Measurements from ENCODE around the gene CST5.
"Not testable (repeated sequence)": the region's sequence is repeated elsewhere in the genome, so short reads cannot be mapped to it uniquely, and the experiment has no call there.

CST5 gene

GRCh38 chr20:23890867-23891266, 11.3 kb upstream of the CST5 start:
- in situ Hi-C loops (cut with MboI; ENCODE audit: low sequenced_read_pairs): not testable (repeated sequence)

GRCh38 chr20:23889775-23890187, 10.2 kb upstream of the CST5 start:
- in situ Hi-C loops (cut with MboI; ENCODE audit: low sequenced_read_pairs): no loop called here

- in situ Hi-C loops (cut with MboI; ENCODE audit: low sequenced_read_pairs): no loop called here
Measured at GRCh38 chr20:23887856-23888255, 8.3 kb upstream of the CST5 start.

GRCh38 chr20:23884771-23885162, 5.2 kb upstream of the CST5 start:
- in situ Hi-C loops (cut with MboI; ENCODE audit: low sequenced_read_pairs): no loop called here

- in situ Hi-C loops (cut with MboI; ENCODE audit: low sequenced_read_pairs): no loop called here
Measured at GRCh38 chr20:23884136-23884770, 4.7 kb upstream of the CST5 start.

GRCh38 chr20:23881371-23881770, 1.8 kb upstream of the CST5 start:
- in situ Hi-C loops (cut with MboI; ENCODE audit: low sequenced_read_pairs): no loop called here

- in situ Hi-C loops (cut with MboI; ENCODE audit: low sequenced_read_pairs): no loop called here
Measured at GRCh38 chr20:23880417-23880816, 869 bp upstream of the CST5 start.

GRCh38 chr20:23879811-23880374, 345 bp upstream of the CST5 start:
- in situ Hi-C loops (cut with MboI; ENCODE audit: low sequenced_read_pairs): no loop called here

- in situ Hi-C loops (cut with MboI; ENCODE audit: low sequenced_read_pairs): no loop called here
Measured at GRCh38 chr20:23878787-23879186, 761 bp downstream of the CST5 start.

- in situ Hi-C loops (cut with MboI; ENCODE audit: low sequenced_read_pairs): not testable (repeated sequence)
Measured at GRCh38 chr20:23878016-23878542, 1.5 kb downstream of the CST5 start.

- in situ Hi-C loops (cut with MboI; ENCODE audit: low sequenced_read_pairs): no loop called here
Measured at GRCh38 chr20:23877524-23877923, 2.0 kb downstream of the CST5 start.

- in situ Hi-C loops (cut with MboI; ENCODE audit: low sequenced_read_pairs): no loop called here
Measured at GRCh38 chr20:23875606-23876237, 3.8 kb downstream of the CST5 start.

GRCh38 chr20:23874747-23875146, 4.8 kb downstream of the CST5 start:
- in situ Hi-C loops (cut with MboI; ENCODE audit: low sequenced_read_pairs): no loop called here

GRCh38 chr20:23873370-23874015, 6.1 kb downstream of the CST5 start:
- in situ Hi-C loops (cut with MboI; ENCODE audit: low sequenced_read_pairs): no loop called here

- in situ Hi-C loops (cut with MboI; ENCODE audit: low sequenced_read_pairs): no loop called here
Measured at GRCh38 chr20:23872065-23872464, 7.5 kb downstream of the CST5 start.

GRCh38 chr20:23870461-23870860, 9.1 kb downstream of the CST5 start:
- in situ Hi-C loops (cut with MboI; ENCODE audit: low sequenced_read_pairs): no loop called here

GRCh38 chr20:23869520-23869919, 10.0 kb downstream of the CST5 start:
- in situ Hi-C loops (cut with MboI; ENCODE audit: low sequenced_read_pairs): no loop called here

GRCh38 chr20:23868321-23868720, 11.2 kb downstream of the CST5 start:
- in situ Hi-C loops (cut with MboI; ENCODE audit: low sequenced_read_pairs): no loop called here

- in situ Hi-C loops (cut with MboI; ENCODE audit: low sequenced_read_pairs): no loop called here
Measured at GRCh38 chr20:23867152-23867776, 12.3 kb downstream of the CST5 start.

- in situ Hi-C loops (cut with MboI; ENCODE audit: low sequenced_read_pairs): not testable (repeated sequence)
Measured at GRCh38 chr20:23860771-23861170, 18.8 kb downstream of the CST5 start.

GRCh38 chr20:23857962-23858595, 21.5 kb downstream of the CST5 start:
- in situ Hi-C loops (cut with MboI; ENCODE audit: low sequenced_read_pairs): no loop called here

All from hTERT RPE-1 (cell line).